Measurements from ENCODE around the gene FARSA. TPM values are rescaled to one million over a fixed set of nuclear protein-coding genes. Genes with fewer than 3 reads are reported as not detected.

Gene FARSA
- total RNA-seq, 1 donor from 2014 or later: 55.6 TPM

GRCh38 chr19:12975221-12975741 is 41.8 kb upstream of the FARSA start:
- Mint-ChIP-seq H3K4me3 (ENCODE audit: unreplicated experiment) (no peak overlapping the region), H3K27me3 (ENCODE audit: unreplicated experiment) (peaks cover 4% of the 10 kb centered on the region), H3K4me1 (ENCODE audit: unreplicated experiment) (peaks cover 5% of the 10 kb centered on the region)

DNA sequence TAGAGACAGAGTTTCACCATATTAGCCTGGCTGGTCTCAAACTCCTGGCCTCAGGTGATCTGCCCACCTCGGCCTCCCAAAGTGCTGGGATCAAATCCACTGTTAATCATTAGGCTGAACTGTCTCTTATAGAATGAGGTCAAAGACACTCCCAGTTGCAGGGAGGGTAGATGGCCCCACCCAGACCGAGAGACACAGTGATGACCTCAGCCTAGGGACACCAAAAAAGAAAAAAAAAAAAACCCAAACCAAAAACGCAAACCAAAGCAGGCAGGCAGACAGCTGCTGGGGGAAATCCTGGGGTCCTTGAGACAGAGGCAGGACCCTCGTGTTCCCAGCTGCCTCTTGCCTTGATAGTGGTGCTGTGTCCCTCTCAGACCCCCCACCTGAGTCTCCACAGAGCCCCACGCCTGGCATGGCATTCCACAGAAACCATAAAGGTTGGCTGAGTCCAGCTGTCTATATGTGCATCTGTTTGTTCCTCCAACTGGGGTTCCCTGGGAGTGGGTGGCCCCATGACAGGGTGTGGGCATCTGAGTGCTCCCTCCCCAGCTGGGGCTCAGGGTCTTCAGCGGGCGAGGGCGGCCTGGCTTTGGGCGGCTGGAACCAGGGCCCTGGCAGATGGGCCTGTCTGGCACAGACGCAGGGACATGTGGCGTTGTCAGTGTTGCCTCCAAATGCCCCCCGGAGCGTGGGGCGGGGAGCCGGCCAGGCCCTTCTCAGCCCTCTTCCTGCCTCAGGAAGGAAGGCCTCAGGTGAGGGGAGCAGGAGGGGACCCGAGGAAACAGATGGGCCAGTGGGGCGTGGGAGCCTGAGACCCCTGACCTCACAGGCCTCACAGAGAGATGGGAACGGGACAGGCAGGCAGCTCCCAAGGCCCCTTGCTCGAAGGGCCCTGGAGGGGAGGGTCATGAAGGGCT is 41.0 kb upstream of the FARSA start:
- Mint-ChIP-seq H3K36me3 (ENCODE audit: unreplicated experiment) (no peaks in the 10 kb centered on the region), H3K27me3 (ENCODE audit: unreplicated experiment) (peaks cover 4% of the 10 kb centered on the region), H3K9me3 (ENCODE audit: unreplicated experiment) (no peaks in the 10 kb centered on the region), H3K4me3 (ENCODE audit: unreplicated experiment) (no peak overlapping the region), H3K4me1 (ENCODE audit: unreplicated experiment) (peaks cover 12% of the 10 kb centered on the region), H3K27ac (ENCODE audit: unreplicated experiment) (no peak overlapping the region)
- no peak for DNase-seq (ENCODE audit: extremely low spot score, unreplicated experiment)
- TF ChIP-seq, protein P1, sequence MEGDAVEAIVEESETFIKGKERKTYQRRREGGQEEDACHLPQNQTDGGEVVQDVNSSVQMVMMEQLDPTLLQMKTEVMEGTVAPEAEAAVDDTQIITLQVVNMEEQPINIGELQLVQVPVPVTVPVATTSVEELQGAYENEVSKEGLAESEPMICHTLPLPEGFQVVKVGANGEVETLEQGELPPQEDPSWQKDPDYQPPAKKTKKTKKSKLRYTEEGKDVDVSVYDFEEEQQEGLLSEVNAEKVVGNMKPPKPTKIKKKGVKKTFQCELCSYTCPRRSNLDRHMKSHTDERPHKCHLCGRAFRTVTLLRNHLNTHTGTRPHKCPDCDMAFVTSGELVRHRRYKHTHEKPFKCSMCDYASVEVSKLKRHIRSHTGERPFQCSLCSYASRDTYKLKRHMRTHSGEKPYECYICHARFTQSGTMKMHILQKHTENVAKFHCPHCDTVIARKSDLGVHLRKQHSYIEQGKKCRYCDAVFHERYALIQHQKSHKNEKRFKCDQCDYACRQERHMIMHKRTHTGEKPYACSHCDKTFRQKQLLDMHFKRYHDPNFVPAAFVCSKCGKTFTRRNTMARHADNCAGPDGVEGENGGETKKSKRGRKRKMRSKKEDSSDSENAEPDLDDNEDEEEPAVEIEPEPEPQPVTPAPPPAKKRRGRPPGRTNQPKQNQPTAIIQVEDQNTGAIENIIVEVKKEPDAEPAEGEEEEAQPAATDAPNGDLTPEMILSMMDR (IDR thresholded peaks at IDR 0.05): no peak

More at GRCh38 chr19:12975221-12975741, 41.8 kb upstream of the FARSA start:
- no peaks in the 10 kb centered on the region for H3K9me3 Mint-ChIP-seq (ENCODE audit: unreplicated experiment)
- TF ChIP-seq, protein P1 (IDR thresholded peaks at IDR 0.05): no peak
- no peak overlapping the region for H3K27ac Mint-ChIP-seq (ENCODE audit: unreplicated experiment)
- DNase-seq (ENCODE audit: extremely low spot score, unreplicated experiment): no peak
- no peaks in the 10 kb centered on the region for H3K36me3 Mint-ChIP-seq (ENCODE audit: unreplicated experiment)

DNA sequence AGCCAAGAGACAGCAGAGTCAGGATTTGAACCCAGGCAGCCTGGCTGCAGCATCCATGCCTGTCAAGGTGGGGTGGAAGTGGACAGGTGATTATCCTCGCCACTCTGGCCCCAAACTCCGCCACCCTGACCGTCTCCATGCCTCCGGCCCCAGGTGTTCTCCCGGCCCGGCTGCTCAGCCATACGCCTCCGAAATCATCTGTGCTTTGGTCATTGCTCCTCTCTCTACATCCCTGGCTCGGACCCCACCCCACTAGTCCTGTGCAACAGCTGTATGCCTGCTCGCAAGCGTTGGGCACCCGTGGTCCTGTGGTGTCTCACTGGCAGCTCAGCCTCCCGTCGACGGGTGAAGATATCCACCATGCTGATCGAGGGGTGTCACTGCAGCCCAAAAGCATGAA is 39.7 kb upstream of the FARSA start:
- Mint-ChIP-seq H3K36me3 (ENCODE audit: unreplicated experiment) (no peaks in the 10 kb centered on the region), H3K4me1 (ENCODE audit: unreplicated experiment) (peaks cover 18% of the 10 kb centered on the region), H3K27me3 (ENCODE audit: unreplicated experiment) (peaks cover 4% of the 10 kb centered on the region), H3K27ac (ENCODE audit: unreplicated experiment) (no peak overlapping the region), H3K4me3 (ENCODE audit: unreplicated experiment) (no peak overlapping the region), H3K9me3 (ENCODE audit: unreplicated experiment) (no peaks in the 10 kb centered on the region)
- no peak for DNase-seq (ENCODE audit: extremely low spot score, unreplicated experiment)
- TF ChIP-seq, protein P1 (IDR thresholded peaks at IDR 0.05): no peak

- Mint-ChIP-seq H3K27ac (ENCODE audit: unreplicated experiment) (no peak overlapping the region), H3K9me3 (ENCODE audit: unreplicated experiment) (no peaks in the 10 kb centered on the region), H3K4me1 (ENCODE audit: unreplicated experiment) (peaks cover 18% of the 10 kb centered on the region), H3K36me3 (ENCODE audit: unreplicated experiment) (no peaks in the 10 kb centered on the region), H3K4me3 (ENCODE audit: unreplicated experiment) (no peak overlapping the region), H3K27me3 (ENCODE audit: unreplicated experiment) (peaks cover 2% of the 10 kb centered on the region)
- no peak for DNase-seq (ENCODE audit: extremely low spot score, unreplicated experiment)
- TF ChIP-seq, protein P1 (IDR thresholded peaks at IDR 0.05): no peak
Measured at GRCh38 chr19:12970070-12970820, 36.7 kb upstream of the FARSA start.

All from osteocyte (in vitro differentiated cells).